Measurements from ENCODE around the gene SORCS2. TPM values are rescaled to one million over a fixed set of nuclear protein-coding genes. Genes with fewer than 3 reads are reported as not detected.

SORCS2 gene
- total and polyA plus RNA-seq, 2 of the 4 experiments (the other 2 are of a cell fraction) = 0.36 to 0.62 TPM

DNA sequence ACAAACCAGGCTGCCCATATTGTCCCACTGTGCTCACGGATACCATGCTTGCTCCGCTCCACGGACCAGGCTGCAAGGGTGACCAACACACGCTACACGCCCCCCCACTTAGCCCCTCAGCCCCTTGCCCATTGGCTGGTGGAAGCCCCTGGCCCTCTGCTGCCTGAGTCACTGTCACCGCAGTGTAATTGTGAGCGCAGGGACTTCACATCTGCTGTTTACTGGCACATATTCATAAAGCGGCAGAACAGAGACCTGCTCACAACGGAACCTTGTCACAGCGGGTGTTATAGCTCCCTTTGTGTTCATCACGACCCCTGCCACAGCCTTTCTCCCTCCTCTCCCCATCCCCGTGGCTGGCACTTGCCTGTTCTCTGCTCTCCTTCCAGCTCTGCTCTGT lies 158.7 kb downstream of the SORCS2 start:
- 39% methylated on average over 7 of the region's 12 CpGs; no CpG with 5 or more reads in 1 of the 2 experiments for WGBS, 2 experiments (ENCODE audit: extremely low coverage in 2 of 2, insufficient read length in 1 of 2)
- H3K9me3 ChIP-seq (ENCODE audit: control insufficient read depth, insufficient read depth, low read length) = no peaks in the 10 kb centered on the region
- H3K4me1 ChIP-seq (ENCODE audit: control insufficient read depth, insufficient read depth, low read length) = no peaks in the 10 kb centered on the region
- no peak overlapping the region for H2AFZ ChIP-seq (replicated peaks; ENCODE audit: low read length, poor library complexity)
- intact Hi-C loops (cut with micrococcal nuclease) = no loop called here
- CTCF ChIA-PET = no interaction called here
- dilution Hi-C loops (cut with HindIII; ENCODE audit: low sequenced_read_pairs, unreplicated experiment) = no loop called here
- no peak overlapping the region for H4K8ac ChIP-seq (ENCODE audit: low read depth in 2 of 2, low read length in 2 of 2)
- H3K9me1 ChIP-seq (ENCODE audit: insufficient read depth, low read length) = no peaks in the 10 kb centered on the region
- POLR2A ChIA-PET (ENCODE audit: unreplicated experiment) = no interaction called here
- H3K4me2 ChIP-seq (ENCODE audit: low read depth, low read length) = no peak overlapping the region
- no peak overlapping the region for H2BK20ac ChIP-seq (ENCODE audit: low read depth, low read length)
- H3K4me3 ChIP-seq (ENCODE audit: insufficient read depth, low read depth, low read length) = no peak overlapping the region
- no peak overlapping the region for H2BK5ac ChIP-seq (ENCODE audit: low read depth, low read length, poor library complexity, severe bottlenecking)
- ATAC-seq (ENCODE audit: low read depth) (no peak), DNase-seq (no peak)
- H2BK15ac ChIP-seq (ENCODE audit: low read depth, low read length) = no peak overlapping the region
- in situ Hi-C loops (cut with MboI; ENCODE audit: low sequenced_read_pairs) = no loop called here
- no peak overlapping the region for H3K56ac ChIP-seq (ENCODE audit: extremely low read depth, insufficient read depth, low read length)
- no TSS peak for BruUV-seq (replicated peaks)
- peaks cover 22% of the 10 kb centered on the region for H3K27me3 ChIP-seq (ENCODE audit: control insufficient read depth, insufficient read depth, low read length)
- no peaks in the 10 kb centered on the region for H4K20me1 ChIP-seq (ENCODE audit: insufficient read depth, low read length)
- H2AK5ac ChIP-seq (ENCODE audit: low read depth, low read length) = no peak overlapping the region
- H4K5ac ChIP-seq (ENCODE audit: low read depth, low read length) = no peak overlapping the region
- no peak overlapping the region for H3K4ac ChIP-seq (ENCODE audit: low read depth, low read length)
- no peak overlapping the region for H3K23ac ChIP-seq (ENCODE audit: low read depth, low read length)
- H2AK9ac ChIP-seq (replicated peaks; ENCODE audit: low read depth, low read length, poor library complexity) = no peak overlapping the region
- no peak overlapping the region for H2BK120ac ChIP-seq (ENCODE audit: low read depth, low read length)
- TF ChIP-seq BHLHE40 (IDR thresholded peaks at IDR 0.05; ENCODE audit: low read depth, low read length) (no peak), CHD1 (IDR thresholded peaks at IDR 0.05; ENCODE audit: low read depth, low read length) (no peak), MAFK (IDR thresholded peaks at IDR 0.05; ENCODE audit: low read depth, low read length) (no peak), ELK1 (IDR thresholded peaks at IDR 0.05; ENCODE audit: borderline replicate concordance, low read depth, low read length) (no peak), MAZ (IDR thresholded peaks at IDR 0.05; ENCODE audit: borderline replicate concordance, low read depth, low read length) (no peak), FOS (IDR thresholded peaks at IDR 0.05; ENCODE audit: low read depth, low read length) (no peak), SMC3 (IDR thresholded peaks at IDR 0.05; ENCODE audit: low read depth, low read length) (no peak), RFX5 (IDR thresholded peaks at IDR 0.05; ENCODE audit: low read depth, low read length) (no peak), NFE2L2 (IDR thresholded peaks at IDR 0.05; ENCODE audit: low read depth, low read length) (no peak), POLR2A (IDR thresholded peaks at IDR 0.05; ENCODE audit: low read depth, low read length) (no peak), CEBPB (IDR thresholded peaks at IDR 0.05; ENCODE audit: low read depth, low read length) (no peak), MXI1 (IDR thresholded peaks at IDR 0.05; ENCODE audit: borderline replicate concordance, low read depth, low read length) (no peak), RCOR1 (IDR thresholded peaks at IDR 0.05; ENCODE audit: insufficient replicate concordance, low read length) (no peak), RAD21 (IDR thresholded peaks at IDR 0.05; ENCODE audit: low read length) (no peak)
- TF ChIP-seq, protein P1, sequence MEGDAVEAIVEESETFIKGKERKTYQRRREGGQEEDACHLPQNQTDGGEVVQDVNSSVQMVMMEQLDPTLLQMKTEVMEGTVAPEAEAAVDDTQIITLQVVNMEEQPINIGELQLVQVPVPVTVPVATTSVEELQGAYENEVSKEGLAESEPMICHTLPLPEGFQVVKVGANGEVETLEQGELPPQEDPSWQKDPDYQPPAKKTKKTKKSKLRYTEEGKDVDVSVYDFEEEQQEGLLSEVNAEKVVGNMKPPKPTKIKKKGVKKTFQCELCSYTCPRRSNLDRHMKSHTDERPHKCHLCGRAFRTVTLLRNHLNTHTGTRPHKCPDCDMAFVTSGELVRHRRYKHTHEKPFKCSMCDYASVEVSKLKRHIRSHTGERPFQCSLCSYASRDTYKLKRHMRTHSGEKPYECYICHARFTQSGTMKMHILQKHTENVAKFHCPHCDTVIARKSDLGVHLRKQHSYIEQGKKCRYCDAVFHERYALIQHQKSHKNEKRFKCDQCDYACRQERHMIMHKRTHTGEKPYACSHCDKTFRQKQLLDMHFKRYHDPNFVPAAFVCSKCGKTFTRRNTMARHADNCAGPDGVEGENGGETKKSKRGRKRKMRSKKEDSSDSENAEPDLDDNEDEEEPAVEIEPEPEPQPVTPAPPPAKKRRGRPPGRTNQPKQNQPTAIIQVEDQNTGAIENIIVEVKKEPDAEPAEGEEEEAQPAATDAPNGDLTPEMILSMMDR (conservative IDR thresholded peaks at IDR 0.05; ENCODE audit: low read depth, low read length) = no peak
- TF ChIP-seq, protein P2, sequence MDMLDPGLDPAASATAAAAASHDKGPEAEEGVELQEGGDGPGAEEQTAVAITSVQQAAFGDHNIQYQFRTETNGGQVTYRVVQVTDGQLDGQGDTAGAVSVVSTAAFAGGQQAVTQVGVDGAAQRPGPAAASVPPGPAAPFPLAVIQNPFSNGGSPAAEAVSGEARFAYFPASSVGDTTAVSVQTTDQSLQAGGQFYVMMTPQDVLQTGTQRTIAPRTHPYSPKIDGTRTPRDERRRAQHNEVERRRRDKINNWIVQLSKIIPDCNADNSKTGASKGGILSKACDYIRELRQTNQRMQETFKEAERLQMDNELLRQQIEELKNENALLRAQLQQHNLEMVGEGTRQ (IDR thresholded peaks at IDR 0.05; ENCODE audit: low read depth, low read length) = no peak
- H4K91ac ChIP-seq (ENCODE audit: insufficient read depth, low read depth, low read length) = no peak overlapping the region
- no peak overlapping the region for H3K18ac ChIP-seq (ENCODE audit: low read depth, low read length)
- H3K36me3 ChIP-seq (ENCODE audit: control insufficient read depth, insufficient read depth, low read length) = no peaks in the 10 kb centered on the region
- H3K9ac ChIP-seq (ENCODE audit: low read depth, low read length) = no peak overlapping the region
- no peak overlapping the region for H3K27ac ChIP-seq (ENCODE audit: insufficient read depth, low read length)
- H3K14ac ChIP-seq (replicated peaks; ENCODE audit: low read depth, low read length) = no peak overlapping the region
- no peaks in the 10 kb centered on the region for H3K79me1 ChIP-seq (ENCODE audit: low read depth in 1 of 2, low read length in 2 of 2)
